Endothelial cell of umbilical vein (primary cell): ENCODE data around the gene HS6ST2. TPM values are rescaled to one million over a fixed set of nuclear protein-coding genes. Genes with fewer than 3 reads are reported as not detected.

ENCODE experiments used
- BruUV-seq: library from RNA; stranded (reverse); fragments of 400-500 nt; replicated peaks from 2 replicates; lab custom pipeline; 2021; lab: Mats Ljungman, UMichigan
- CTCF ChIA-PET: fragments of 300-600, 350-600 bp; sonication (Branson Sonifier 250); formaldehyde crosslinking; loops from one replicate; lab custom pipeline; 2021; ENCODE audit warnings: antibody characterized with exemption, inconsistent platforms; lab: Charles Lee
- POLR2A ChIA-PET: fragments of 300-600, 350-600 bp; sonication (Branson Sonifier 250); formaldehyde crosslinking; loops from one replicate; lab custom pipeline; 2021; ENCODE audit warnings: antibody characterized with exemption, inconsistent platforms; lab: Charles Lee
- DNase-seq: peaks from one replicate; pipeline ENCODE4 v3.0.0-alpha.2; 2011; ENCODE audit warnings: low read depth, low spot score
- FAIRE-seq: peaks from 2 replicates; lab custom pipeline; 2011; peaks lifted over from hg19 to GRCh38; lab: Jason Lieb, UNC
- H2AFZ ChIP-seq: 2 replicates; pipeline ENCODE4 v1.6.0; 2012; ENCODE audit warnings: low read depth, low read length, control low read depth, inconsistent platforms
- H3K27ac ChIP-seq: 2 replicates; pipeline ENCODE4 v1.5.1; 2011; ENCODE audit warnings: low read depth, mild to moderate bottlenecking, control low read depth, low read length, moderate library complexity; ENCODE audit not compliant: insufficient read depth
- H3K27me3 ChIP-seq, 2 experiments: 2 replicates each; pipeline versions ENCODE4 v1.6.0 to v1.6.1; 2011; ENCODE audit warnings: low read length in 2 of 2, mixed read lengths in 1 of 2; ENCODE audit not compliant: control insufficient read depth in 2 of 2, insufficient read depth in 2 of 2
- H3K36me3 ChIP-seq, 2 experiments: 2 replicates in 1 of 2; 3 replicates in 1 of 2; pipeline ENCODE4 v1.5.1; 2011; ENCODE audit warnings: low read length in 2 of 2, mild to moderate bottlenecking in 1 of 2, moderate library complexity in 1 of 2; ENCODE audit not compliant: control insufficient read depth in 2 of 2, insufficient read depth in 2 of 2; ENCODE audit errors: extremely low read depth in 1 of 2
- H3K4me1 ChIP-seq: 3 replicates; pipeline ENCODE4 v1.5.1; 2011; ENCODE audit warnings: mild to moderate bottlenecking, low read length; ENCODE audit not compliant: control insufficient read depth, insufficient read depth; ENCODE audit errors: extremely low read depth
- H3K4me2 ChIP-seq: 2 replicates; pipeline ENCODE4 v1.6.1; 2011; ENCODE audit warnings: low read length, control low read depth, mixed read lengths; ENCODE audit not compliant: insufficient read depth
- H3K4me3 ChIP-seq, 3 experiments: fragments of 200-600 bp in 1 of 3; sonication (generic), shearing (Covaris generic) in 1 of 3; replicated peaks in 1 of 3; 2 replicates each; pipeline ENCODE4 v1.5.1; 2011 to 2016; ENCODE audit warnings: control low read depth in 3 of 3, low read length in 3 of 3, mild to moderate bottlenecking in 2 of 3, inconsistent platforms in 1 of 3, low read depth in 1 of 3, moderate library complexity in 1 of 3; ENCODE audit not compliant: insufficient read depth in 1 of 3
- H3K79me2 ChIP-seq: 2 replicates; pipeline ENCODE4 v1.6.0; 2012; ENCODE audit warnings: low read length, inconsistent platforms; ENCODE audit not compliant: control insufficient read depth, insufficient read depth
- H3K9ac ChIP-seq: replicated peaks from 2 replicates; pipeline ENCODE3; 2011; ENCODE audit warnings: low read length, control low read depth; ENCODE audit not compliant: insufficient read depth; ENCODE audit errors: extremely low read depth
- H3K9me1 ChIP-seq: replicated peaks from 3 replicates; pipeline ENCODE4 v1.6.0; 2011; ENCODE audit warnings: mild to moderate bottlenecking, low read length; ENCODE audit not compliant: control insufficient read depth, insufficient read depth; ENCODE audit errors: extremely low read depth
- H3K9me3 ChIP-seq: replicated peaks from 2 replicates; pipeline ENCODE4 v1.5.1; 2012; ENCODE audit warnings: low read length, inconsistent platforms; ENCODE audit not compliant: control insufficient read depth, insufficient read depth
- H4K20me1 ChIP-seq: replicated peaks from 2 replicates; pipeline ENCODE3; 2011; ENCODE audit warnings: mild to moderate bottlenecking, low read length; ENCODE audit not compliant: control insufficient read depth, insufficient read depth; ENCODE audit errors: extremely low read depth
- EZH2 ChIP-seq: IDR thresholded peaks from 2 replicates; pipeline ENCODE4 v1.6.1; 2012; ENCODE audit warnings: borderline replicate concordance, low read depth, mild to moderate bottlenecking, moderate library complexity, low read length, inconsistent platforms; ENCODE audit not compliant: severe bottlenecking
- FOS ChIP-seq: IDR thresholded peaks from 2 replicates; pipeline ENCODE4 v1.6.1; 2011; ENCODE audit warnings: mild to moderate bottlenecking, low read length, moderate library complexity, borderline replicate concordance; ENCODE audit not compliant: insufficient read depth
- GATA2 ChIP-seq: IDR thresholded peaks from 2 replicates; pipeline ENCODE4 v1.7.0; 2011; ENCODE audit warnings: low read depth, mild to moderate bottlenecking, moderate library complexity, mixed read lengths, low read length; ENCODE audit not compliant: insufficient read length, insufficient read depth
- JUN ChIP-seq: IDR thresholded peaks from 2 replicates; pipeline ENCODE4 v1.6.1; 2011; ENCODE audit warnings: borderline replicate concordance, low read depth; ENCODE audit not compliant: insufficient read length, insufficient read depth
- MYC ChIP-seq: IDR thresholded peaks from one replicate; pipeline ENCODE4 v1.6.1; 2011; ENCODE audit warnings: mild to moderate bottlenecking, low read depth, low read length
- POLR2A ChIP-seq: IDR thresholded peaks from 2 replicates; pipeline ENCODE4 v1.6.1; 2012; ENCODE audit warnings: low read depth, mild to moderate bottlenecking, control low read depth, low read length
- POLR2AphosphoS5 ChIP-seq: IDR thresholded peaks from 2 replicates; pipeline ENCODE4 v1.6.1; 2012; ENCODE audit warnings: low read depth, mild to moderate bottlenecking, control low read depth, low read length, moderate library complexity; ENCODE audit not compliant: insufficient read depth
- dilution Hi-C: fragments of 300-500 bp; cut with MboI; formaldehyde crosslinking; loops from one replicate; pipeline ENCODE4 v1.15.0; 2019; ENCODE audit warnings: low sequenced_read_pairs; ENCODE audit not compliant: extremely low pct_ligation_motif_present
- intact Hi-C: fragments of 100-400 bp; cut with micrococcal nuclease; formaldehyde crosslinking; loops from one replicate; pipeline ENCODE4 v1.10.0; 2022
- polyA plus RNA-seq, 4 experiments: library from polyadenylated mRNA; depleted of rRNA in 3 of 4; stranded (reverse) in 3 of 4; unstranded in 1 of 4; fragments of >200 nt; gene quantifications; 2 replicates each; pipeline versions ENCODE4 v1.2.1 to v1.2.3, GENCODE V29; 2011 to 2012; ENCODE audit warnings: missing spikeins in 1 of 4
- total RNA-seq: library from RNA; stranded (reverse); gene quantifications from 2 replicates; pipeline ENCODE4 v1.2.3, GENCODE V29; 2021
- TF ChIP-seq, protein P1 (sequence below), 2 donors: IDR thresholded peaks; 1 replicate in 1 of 2; 2 replicates in 1 of 2; pipeline ENCODE4 v1.5.1; 2011; ENCODE audit warnings: low read length in 2 of 2, mild to moderate bottlenecking in 2 of 2, moderate library complexity in 2 of 2, control low read depth in 1 of 2, inconsistent platforms in 1 of 2, low read depth in 1 of 2; ENCODE audit not compliant: insufficient read depth in 1 of 2; ENCODE audit errors: extremely low read depth in 1 of 2
- TF ChIP-seq, protein P2 (sequence below): IDR thresholded peaks from 2 replicates; pipeline ENCODE4 v1.6.1; 2011; ENCODE audit not compliant: insufficient read depth, insufficient read length

Gene HS6ST2
- total and polyA plus RNA-seq, 2 donors (not counting 3 experiments of a cell fraction or from before 2014, with no cell fraction given) = 0.49 to 0.84 TPM

- BruUV-seq = no TSS peak
- Histone ChIP-seq H3K27ac (no peak overlapping the region), H3K9me3 (no peaks in the 10 kb centered on the region), H3K27me3 (no peaks in the 10 kb centered on the region), H3K79me2 (no peaks in the 10 kb centered on the region), H3K36me3 (no peaks in the 10 kb centered on the region), H3K4me3 (no peak overlapping the region), H2AFZ (no peak overlapping the region), H4K20me1 (no peaks in the 10 kb centered on the region), H3K4me1 (no peaks in the 10 kb centered on the region), H3K9me1 (no peaks in the 10 kb centered on the region), H3K9ac (no peak overlapping the region), H3K4me2 (no peak overlapping the region)
- POLR2A ChIA-PET = no interaction called here
- FAIRE-seq (no peak), DNase-seq (no peak)
- intact Hi-C loops (no loop called here), dilution Hi-C loops (no loop called here)
- no peak for TF ChIP-seq POLR2AphosphoS5
- CTCF ChIA-PET = no interaction called here
Observed at GRCh38 chrX:132714913-132715312, 243.5 kb downstream of the HS6ST2 start.

DNA sequence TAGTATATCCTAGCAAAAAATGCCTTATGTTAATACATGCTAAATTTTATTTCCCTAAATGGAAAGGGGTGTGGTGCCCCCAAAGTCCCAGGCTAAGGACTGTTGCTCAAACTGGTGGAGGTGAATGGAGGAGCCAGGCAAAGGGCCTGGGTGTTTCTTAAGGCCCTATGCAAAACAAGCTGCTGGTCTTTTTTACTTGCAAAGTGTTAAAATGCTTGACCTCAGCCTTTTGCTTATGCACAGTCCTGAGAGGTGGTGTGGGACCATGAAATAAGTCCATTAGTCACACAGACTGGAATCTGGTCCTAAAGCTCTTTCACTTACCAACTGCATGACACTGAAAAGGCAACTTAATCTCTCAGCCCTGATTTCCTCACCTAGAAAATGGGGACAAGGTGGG is 246.1 kb downstream of the HS6ST2 start:
- H3K9ac ChIP-seq = no peak overlapping the region
- no TSS peak for BruUV-seq

More for the DNA sequence above, 246.1 kb downstream of the HS6ST2 start:
- ChIA-PET POLR2A (no interaction called here), CTCF (no interaction called here)
- Histone ChIP-seq H3K4me2 (no peak overlapping the region), H4K20me1 (no peaks in the 10 kb centered on the region), H3K9me3 (no peaks in the 10 kb centered on the region), H3K4me1 (no peaks in the 10 kb centered on the region), H3K9me1 (no peaks in the 10 kb centered on the region), H3K27me3 (no peaks in the 10 kb centered on the region), H3K4me3 (no peak overlapping the region), H3K36me3 (no peaks in the 10 kb centered on the region), H3K27ac (no peak overlapping the region), H3K79me2 (no peaks in the 10 kb centered on the region), H2AFZ (no peak overlapping the region)
- intact Hi-C loops (no loop called here), dilution Hi-C loops (no loop called here)
- no peak for FAIRE-seq
- no peak for DNase-seq
- TF ChIP-seq POLR2A (no peak), EZH2 (no peak), FOS (no peak), MYC (no peak), JUN (no peak), POLR2AphosphoS5 (no peak), GATA2 (no peak)
- TF ChIP-seq, protein P1, sequence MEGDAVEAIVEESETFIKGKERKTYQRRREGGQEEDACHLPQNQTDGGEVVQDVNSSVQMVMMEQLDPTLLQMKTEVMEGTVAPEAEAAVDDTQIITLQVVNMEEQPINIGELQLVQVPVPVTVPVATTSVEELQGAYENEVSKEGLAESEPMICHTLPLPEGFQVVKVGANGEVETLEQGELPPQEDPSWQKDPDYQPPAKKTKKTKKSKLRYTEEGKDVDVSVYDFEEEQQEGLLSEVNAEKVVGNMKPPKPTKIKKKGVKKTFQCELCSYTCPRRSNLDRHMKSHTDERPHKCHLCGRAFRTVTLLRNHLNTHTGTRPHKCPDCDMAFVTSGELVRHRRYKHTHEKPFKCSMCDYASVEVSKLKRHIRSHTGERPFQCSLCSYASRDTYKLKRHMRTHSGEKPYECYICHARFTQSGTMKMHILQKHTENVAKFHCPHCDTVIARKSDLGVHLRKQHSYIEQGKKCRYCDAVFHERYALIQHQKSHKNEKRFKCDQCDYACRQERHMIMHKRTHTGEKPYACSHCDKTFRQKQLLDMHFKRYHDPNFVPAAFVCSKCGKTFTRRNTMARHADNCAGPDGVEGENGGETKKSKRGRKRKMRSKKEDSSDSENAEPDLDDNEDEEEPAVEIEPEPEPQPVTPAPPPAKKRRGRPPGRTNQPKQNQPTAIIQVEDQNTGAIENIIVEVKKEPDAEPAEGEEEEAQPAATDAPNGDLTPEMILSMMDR (IDR thresholded peaks at IDR 0.05; ENCODE audit: extremely low read depth in 1 of 2, insufficient read depth in 1 of 2, low read depth in 1 of 2, low read length in 2 of 2) = no peak
- TF ChIP-seq, protein P2, sequence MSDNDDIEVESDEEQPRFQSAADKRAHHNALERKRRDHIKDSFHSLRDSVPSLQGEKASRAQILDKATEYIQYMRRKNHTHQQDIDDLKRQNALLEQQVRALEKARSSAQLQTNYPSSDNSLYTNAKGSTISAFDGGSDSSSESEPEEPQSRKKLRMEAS = no peak
